G401 (cell line): ENCODE measurements around the gene PEX16. TPM values are rescaled to one million over a fixed set of nuclear protein-coding genes. Genes with fewer than 3 reads are reported as not detected.
"Not testable (repeated sequence)": the region's sequence is repeated elsewhere in the genome, so short reads cannot be mapped to it uniquely, and the experiment has no call there.

Source experiments
- DNase-seq: peaks from one replicate; pipeline ENCODE4 v3.0.0-alpha.2; 2015; ENCODE audit warnings: low spot score
- in situ Hi-C: cut with HindIII; loops from 2 replicates; pipeline ENCODE4 v1.10.0; 2016; ENCODE audit warnings: low sequenced_read_pairs, mixed read lengths
- total RNA-seq: library from RNA; depleted of rRNA; stranded (reverse); fragments of >200 nt; shearing (Covaris generic); gene quantifications from 2 replicates; pipeline ENCODE4 v1.2.3, GENCODE V29; 2014

The PEX16 gene
- total RNA-seq, 1 experiment from 2014 or later: 32.5 TPM

DNA sequence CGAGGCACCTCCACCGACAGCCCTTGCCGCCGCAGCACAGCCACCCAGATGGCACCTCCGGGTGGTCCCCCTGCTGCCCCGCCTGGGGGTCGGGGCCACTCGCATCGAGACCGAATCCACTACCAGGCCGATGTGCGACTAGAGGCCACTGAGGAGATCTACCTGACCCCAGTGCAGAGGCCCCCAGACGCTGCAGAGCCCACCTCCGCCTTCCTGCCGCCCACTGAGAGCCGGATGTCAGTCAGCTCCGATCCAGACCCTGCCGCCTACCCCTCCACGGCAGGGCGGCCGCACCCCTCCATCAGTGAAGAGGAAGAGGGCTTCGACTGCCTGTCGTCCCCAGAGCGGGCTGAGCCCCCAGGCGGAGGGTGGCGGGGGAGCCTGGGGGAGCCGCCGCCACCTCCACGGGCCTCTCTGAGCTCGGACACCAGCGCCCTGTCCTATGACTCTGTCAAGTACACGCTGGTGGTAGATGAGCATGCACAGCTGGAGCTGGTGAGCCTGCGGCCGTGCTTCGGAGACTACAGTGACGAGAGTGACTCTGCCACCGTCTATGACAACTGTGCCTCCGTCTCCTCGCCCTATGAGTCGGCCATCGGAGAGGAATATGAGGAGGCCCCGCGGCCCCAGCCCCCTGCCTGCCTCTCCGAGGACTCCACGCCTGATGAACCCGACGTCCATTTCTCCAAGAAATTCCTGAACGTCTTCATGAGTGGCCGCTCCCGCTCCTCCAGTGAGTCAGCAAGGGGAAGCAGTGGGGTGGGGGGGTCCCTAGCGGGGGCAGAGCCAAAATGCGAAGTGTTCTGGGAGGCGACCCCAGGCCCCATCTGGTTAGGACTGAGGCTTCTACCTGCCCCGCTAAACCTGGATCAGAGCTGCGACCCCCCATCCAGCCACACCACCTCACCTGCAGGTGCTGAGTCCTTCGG is 15.0 kb downstream of the PEX16 start:
- DNase-seq: no peak
- in situ Hi-C loops: no loop called here

DNA sequence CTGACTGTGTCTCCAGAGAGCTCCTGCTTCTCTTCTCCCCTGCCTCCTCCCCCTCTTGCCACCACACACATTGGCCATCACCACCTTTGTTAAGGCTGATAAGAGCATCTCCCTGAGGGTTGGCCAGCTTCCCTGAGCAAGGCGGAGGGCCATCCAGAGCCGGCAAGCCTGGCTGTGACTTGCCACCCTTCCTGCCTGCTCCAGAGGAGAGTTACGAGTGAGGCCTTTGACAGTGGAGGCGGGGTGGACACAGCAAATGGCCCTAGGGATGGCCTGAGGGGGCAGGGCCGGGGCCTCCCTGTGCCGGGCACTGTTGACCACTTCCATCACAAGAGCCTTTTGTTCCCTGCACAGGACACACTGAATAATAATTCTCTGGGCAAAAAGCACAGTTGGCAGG is 16.1 kb downstream of the PEX16 start:
- peak; percentile 63 for DNase-seq
- in situ Hi-C loops: no loop called here

DNA sequence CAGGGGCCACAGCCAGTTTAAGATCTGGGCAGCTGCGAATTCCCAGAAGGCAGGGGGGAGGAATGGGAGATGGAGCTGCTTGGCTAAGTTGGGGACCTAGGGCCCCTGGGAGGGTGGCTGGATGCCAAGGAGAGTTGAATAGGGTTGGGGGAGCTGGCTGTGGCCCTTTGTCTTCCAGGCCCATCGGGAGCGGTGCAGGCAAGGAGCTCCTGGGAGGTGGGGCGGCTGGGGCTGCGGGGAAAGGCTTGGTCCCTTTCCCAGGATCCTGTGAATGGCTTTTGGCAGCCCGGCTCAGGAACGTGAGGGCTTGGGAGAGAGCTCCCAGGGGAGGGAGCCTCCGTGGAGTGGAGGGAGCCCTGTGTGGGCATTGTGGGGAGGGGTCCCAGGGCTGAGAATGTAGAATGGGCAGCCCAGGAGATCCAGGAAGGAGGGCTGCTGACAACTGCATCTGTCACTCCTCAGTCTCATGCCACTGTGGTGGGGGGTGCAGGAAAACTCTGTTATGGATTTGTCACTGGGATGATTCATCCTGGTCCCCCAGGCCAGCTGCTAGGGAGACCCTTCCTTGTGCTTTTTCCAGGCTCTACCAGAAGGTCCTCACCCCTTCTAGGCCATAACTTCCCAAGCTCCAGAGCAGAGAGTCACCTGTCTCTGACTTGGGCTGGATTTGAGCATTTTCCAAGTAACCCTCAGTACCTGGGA is 16.6 kb downstream of the PEX16 start:
- in situ Hi-C loops: no loop called here
- peak; percentile 57 for DNase-seq

DNA sequence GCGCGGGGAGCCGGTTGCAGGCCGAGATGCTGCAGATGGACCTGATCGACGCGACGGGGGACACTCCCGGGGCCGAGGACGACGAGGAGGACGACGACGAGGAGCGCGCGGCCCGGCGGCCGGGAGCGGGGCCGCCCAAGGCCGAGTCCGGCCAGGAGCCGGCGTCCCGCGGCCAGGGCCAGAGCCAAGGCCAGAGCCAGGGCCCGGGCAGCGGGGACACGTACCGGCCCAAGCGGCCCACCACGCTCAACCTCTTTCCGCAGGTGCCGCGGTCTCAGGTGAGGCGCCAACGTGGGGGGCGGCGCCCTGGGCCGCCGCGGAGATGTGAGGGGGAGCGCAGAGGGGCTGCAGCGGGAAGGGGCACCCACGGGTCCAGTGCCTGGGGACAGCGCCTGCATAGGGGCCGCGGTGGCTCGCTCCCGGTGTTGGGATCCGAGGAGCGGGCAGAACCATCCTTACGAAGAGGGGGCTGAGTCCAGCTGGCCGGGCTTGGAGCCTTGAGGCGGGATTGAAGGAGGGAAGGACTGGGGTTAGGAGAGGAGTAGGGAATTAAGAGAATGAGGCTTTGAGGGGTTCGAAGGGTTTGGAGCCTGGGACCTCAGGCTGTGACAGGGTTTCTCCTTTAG is 17.4 kb downstream of the PEX16 start:
- DNase-seq: peak; percentile 34
- in situ Hi-C loops: not testable (repeated sequence)

DNA sequence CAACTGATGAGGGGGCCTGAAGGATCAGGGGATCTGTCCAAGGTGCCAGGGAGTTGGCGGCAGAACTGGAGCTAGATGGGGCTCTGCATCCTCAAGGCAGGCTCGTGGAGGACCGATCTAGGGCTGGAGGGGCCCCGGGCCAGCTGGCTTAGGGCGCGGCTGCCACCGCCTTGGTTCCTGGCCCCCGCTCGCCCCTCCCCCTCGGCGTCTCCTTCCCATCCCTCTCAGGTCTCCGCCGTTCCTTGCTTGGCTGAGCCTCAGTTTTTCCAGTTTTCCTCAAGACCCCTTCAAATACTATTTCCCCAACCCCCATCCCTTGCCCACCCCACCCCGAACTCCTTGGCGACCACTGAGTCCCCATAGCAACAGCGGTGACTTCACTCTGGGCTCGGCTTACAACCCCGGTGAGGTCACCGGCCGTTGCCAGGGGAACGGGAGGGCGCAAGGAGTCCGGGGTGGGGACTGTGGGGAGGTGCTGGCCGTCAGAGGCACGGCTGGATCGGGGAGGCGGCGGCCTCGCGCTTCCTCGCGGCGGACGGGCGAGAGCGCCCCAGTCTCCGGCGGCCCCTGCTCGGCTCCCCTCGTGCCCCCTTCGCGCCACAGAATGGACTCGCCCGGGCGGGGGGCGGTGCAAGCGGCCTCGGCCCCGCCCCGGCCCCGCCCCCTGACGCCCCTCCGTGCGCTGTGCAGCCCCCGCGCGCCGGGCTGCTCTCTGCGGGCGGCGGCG is 18.1 kb downstream of the PEX16 start:
- in situ Hi-C loops: no loop called here
- peak; percentile 87 for DNase-seq

DNA sequence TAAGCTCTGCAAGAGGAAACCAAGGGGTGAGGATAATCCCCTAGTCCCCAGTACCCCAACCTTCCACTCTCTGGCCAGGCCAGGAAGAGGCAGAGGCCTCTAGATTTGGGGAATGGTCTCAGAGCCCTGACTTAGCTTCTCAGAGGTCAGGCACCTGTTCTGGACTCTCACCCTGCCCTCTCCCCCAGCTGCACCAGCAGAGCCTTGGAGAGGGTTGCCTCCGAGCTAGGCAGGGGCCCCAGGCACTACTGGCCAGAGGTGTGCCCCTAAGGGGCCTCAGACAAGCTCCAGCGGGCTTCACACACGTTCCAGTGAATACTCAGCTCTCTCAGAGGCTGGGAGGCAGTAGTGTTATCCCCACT is 18.6 kb downstream of the PEX16 start:
- in situ Hi-C loops: no loop called here
- no peak for DNase-seq

DNA sequence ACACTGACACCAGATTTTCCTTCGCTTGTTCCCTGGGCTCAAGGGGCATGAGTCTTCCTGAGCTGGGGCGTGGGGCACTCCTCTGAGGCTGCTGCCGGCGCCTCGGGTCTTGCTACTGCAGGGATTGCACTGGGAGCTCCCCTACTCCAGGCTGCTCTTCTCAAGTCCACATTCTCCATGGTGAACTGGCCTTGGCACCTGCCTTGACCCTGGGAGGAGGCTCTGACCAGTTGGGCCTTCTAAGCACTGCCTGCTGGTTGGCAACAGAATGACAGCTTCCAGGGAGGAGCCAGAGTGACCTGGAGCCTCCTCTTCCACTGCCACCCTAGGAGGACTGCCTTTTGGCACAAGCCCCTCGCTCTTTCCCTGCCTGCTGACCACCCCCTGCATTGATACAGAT is 20.1 kb downstream of the PEX16 start:
- peak; percentile 55 for DNase-seq
- in situ Hi-C loops: no loop called here

DNA sequence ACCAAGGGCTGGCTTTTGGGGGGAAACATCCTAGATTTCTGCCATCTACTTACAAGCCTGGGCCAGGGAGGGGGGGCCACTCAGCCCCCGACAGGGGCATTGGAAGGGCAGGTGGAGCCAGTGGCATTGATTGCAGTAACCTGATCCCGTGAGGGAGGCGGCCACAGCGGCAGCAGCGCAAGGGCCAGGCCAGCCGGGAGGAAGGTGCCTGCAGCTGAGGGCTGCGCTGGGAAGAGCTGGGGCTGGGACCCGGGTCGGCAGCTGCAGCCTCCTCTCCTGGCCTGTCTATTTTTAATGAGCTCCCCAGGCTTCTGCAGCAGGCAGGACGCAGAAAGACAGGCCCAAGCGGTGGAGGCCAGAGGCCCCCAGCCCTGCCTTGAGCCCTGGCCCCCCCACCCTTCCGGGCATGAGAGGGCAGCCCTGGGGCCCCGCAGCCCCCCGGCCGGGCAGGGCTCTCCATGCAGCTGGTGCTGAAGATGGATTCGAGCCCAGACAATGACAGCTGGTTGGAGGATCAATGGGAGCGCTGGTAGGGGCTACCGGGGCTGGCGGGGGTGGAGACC is 21.2 kb downstream of the PEX16 start:
- peak; percentile 39 for DNase-seq
- in situ Hi-C loops: no loop called here

DNA sequence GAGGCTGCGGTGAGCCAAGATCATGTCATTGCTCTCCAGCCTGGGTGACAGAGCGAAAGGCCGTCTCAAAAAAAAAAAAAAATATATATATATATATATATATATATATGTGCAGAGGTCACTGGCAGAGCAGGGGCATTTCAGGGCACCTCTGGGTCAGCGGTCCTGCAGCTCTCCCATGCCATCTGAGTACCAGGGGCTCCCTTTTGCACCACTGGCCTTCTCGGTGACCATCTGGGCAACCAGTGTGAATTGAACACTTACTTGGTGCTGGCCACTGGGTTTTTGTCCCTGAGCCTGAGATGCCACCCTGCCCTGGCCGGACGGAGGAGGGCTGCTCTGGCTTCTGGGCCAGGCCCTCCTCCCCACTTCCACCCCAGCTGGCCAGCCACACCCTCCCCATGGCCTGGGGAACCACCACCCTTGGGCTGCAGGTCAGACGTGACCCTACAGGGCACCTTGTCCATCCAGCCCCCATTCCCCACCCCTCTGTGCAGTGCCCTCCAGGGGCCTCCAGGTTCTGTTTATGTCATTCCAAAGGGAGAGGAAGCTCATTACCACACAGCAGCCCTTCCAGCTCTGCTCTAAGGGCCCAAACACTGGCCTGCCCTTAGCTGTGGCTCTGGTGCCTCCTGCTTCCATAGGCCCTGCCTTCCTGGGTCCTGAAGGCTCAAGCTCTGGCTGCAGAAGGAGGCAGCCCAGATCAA is 22.0 kb downstream of the PEX16 start:
- in situ Hi-C loops: no loop called here
- no peak for DNase-seq

DNA sequence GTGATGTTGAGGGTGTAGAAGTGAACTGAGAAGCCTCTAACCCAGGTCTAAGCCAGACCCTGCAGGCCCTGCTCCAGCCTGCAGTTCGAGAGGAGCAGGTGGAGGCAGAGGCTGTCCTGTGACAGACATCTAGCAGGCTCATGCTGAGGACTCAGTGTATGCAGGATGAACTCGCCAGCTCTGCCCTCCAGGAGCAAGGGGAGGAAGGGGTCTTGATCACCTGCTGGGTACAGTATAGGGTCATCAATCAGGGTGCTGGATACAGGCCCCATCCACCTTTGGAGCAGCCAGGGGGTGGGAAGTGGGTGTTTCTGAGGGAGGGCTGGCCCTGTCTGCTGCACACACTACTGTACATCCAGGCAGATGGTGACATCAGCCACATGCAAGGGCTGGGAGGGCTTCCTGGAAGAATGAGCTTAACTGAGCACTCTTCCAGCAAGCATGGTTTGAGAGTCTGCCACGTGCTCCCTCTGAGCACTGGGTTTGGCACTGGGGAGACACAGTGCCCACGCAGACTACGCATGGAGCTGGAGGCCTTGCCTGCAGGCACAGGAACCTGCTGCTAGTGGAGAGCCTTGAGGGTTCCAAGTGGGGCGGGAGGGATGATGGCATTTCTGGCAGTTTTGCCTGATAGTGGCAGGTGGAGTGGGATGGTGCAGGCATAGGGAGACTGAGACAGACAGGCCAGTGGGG is 23.0 kb downstream of the PEX16 start:
- peak; percentile 58 for DNase-seq
- in situ Hi-C loops: no loop called here

DNA sequence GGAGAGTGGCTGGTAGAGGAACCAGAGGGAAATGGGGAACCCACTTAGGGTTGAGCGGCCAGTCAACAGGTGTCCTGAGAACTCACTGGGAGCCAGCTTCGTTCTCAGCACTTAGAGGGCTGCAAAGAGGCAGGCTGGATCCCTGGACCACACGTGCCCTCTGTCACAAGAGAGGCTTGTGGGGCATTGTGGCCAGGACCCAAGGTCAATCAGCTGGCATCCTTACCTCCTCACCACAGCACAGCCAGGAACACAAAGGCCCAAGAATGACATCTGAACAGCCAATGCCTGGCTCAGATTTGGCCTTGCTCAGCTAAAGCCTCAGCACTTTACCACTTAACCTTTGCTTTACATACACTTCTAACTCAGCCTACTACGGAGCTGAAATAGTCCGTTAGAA is 24.8 kb downstream of the PEX16 start:
- DNase-seq: no peak
- in situ Hi-C loops: no loop called here

DNA sequence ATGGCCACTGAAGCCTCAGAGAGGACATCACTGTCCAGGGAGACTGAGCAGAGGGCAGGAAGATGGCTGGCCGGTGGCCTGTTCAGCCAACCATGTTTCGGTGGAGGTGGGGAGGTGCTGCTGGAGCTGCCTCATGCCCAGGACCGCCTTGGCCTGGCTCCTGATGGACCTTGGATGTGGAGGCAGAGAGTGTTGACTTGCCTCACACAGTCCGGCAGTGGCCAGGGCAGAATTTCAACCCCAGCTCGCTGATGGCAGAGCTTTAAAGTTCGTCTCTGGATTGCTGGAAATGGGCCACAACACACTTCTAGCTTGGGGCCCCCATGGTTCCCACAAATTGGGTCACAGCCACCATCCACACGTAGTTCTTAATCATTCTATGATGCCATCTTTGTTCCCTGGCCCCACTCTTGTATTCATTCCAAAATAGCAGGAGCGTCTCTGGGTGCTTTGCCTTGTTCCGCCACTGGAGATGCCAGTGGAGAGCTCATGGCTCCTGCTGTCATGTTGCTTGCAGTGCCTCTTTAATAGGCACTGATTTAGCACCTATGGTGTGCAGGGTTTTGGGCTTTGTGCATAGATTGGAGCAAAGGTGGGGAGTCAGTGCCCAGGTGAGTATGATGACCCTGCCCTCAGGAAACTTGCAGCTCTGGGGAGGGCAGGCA is 26.7 kb downstream of the PEX16 start:
- DNase-seq: peak; percentile 46

DNA sequence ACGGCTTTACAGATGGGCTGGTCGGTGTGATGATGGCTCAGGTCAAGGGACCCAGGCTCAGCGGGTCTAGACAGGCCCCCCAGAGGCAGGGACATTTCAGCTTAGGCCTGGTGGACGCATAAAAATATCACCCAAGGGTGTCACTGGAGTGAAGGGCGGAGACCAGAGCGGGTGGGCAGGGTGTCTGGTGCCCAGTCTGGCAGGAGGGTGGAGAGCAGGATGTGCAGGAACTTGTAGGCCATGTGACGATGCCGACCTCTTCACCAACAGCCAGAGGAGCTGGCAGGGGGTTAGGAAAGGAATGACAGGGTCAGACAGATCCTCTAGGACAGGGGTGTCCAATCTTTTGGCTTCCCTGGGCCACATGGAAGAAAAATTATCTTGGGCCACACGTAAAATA is 27.7 kb downstream of the PEX16 start:
- DNase-seq: no peak
- in situ Hi-C loops: no loop called here

More for the DNA sequence above, 26.7 kb downstream of the PEX16 start:
- in situ Hi-C loops: no loop called here

DNA sequence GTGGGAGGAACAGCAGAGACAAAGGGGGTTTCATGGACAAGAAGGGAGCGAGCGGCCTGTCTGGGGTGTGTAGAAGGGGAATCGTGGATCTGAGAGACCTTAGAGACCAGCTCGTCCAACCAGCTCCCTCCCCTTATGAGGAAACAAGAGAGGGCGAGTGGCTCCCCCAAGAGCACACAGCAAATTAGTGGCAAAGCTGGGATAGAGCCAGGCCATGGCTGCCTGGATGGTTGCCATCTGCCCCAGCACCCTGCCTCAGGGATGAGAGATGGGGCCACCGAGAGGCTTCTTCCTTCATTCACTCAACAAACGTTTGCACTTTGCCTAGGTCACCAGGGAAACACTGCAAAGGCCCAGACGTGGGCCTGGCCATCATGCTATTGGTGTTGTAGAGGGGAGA is 28.1 kb downstream of the PEX16 start:
- in situ Hi-C loops: no loop called here
- no peak for DNase-seq

DNA sequence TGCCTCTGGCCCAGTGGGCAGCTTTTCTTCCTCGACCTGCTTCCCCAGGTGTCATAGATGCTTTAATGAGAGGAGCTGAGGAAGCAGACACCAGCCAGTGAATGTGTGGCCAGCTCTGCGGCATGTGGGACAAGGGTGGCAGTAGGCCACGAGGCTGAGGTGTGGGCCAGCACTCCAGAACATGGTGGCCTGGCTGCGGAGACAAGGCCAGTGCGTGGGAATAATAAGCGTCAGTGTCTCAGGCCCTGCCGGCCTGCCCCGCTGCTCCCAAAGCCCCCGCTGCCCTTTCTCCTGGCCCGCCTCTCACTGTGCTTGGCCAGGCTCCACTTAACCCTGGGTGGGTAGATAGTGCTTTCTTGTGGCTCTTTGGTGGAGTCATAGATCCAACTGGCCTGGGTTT is 30.1 kb downstream of the PEX16 start:
- peak; percentile 49 for DNase-seq
- in situ Hi-C loops: no loop called here

DNA sequence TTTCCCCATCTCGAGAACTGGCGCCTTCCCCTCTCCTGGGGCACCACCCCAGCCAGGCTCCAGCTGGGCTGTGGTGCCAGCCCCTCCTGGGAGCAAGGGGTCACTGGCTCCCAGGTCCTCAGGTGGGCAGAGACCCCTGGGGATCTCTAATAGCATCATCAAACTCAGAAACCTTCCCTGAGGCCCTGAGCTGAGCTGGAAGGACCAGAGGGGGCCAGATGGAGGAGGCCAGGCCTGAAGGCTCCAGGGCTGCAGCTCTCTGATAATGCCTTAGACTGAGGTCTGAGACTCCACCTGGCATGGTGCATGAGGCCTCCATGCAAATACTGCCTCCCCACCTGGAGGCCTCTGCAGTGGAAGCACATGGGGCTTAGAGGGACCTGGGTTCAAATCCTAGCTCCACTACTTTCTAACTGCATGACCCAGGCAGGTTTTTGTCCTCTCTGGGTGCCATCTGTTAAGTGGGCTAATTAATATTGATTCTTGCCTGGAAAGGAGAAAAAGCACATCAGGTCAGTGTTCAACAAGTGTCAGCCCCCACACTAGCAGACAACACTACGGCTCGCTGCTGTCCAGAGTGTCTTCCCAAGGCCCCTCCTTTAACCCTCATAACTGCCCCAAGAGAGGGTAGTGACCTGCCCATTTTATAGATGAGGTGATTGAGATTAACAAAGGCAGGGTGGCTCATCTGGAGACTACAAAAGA is 30.7 kb downstream of the PEX16 start:
- in situ Hi-C loops: no loop called here

More for the DNA sequence above, 30.7 kb downstream of the PEX16 start:
- DNase-seq: no peak
